K562 (cell line): Measurements from ENCODE around the gene CCDC127. TPM values are rescaled to one million over a fixed set of nuclear protein-coding genes. Genes with fewer than 3 reads are reported as not detected.
A peak's percentile ranks its signal among the peaks of the same experiment; 100 is the strongest.

Experiments
- CCAR2 ChIP-seq: fragments of 200-400 bp; formaldehyde crosslinking; IDR thresholded peaks from 2 replicates; pipeline ENCODE4 v1.6.1; 2017; ENCODE audit warnings: mild to moderate bottlenecking, low read depth, low read length
- CHD7 ChIP-seq: fragments of 200-600 bp; sonication (generic); IDR thresholded peaks from one replicate; pipeline ENCODE4 v1.6.1; 2012; ENCODE audit warnings: mild to moderate bottlenecking, low read depth, low read length, inconsistent platforms
- CREB1 ChIP-seq, 2 experiments: sonication (generic) in 1 of 2; formaldehyde crosslinking in 1 of 2; IDR thresholded peaks; 2 replicates each; pipeline versions ENCODE4 v1.6.1 to v1.8.0; 2012 to 2022; ENCODE audit warnings: inconsistent platforms in 1 of 2, mild to moderate bottlenecking in 1 of 2, missing genetic modification reagents in 1 of 2, moderate library complexity in 1 of 2
- HNRNPL ChIP-seq: fragments of 200-400 bp; formaldehyde crosslinking; IDR thresholded peaks from 2 replicates; pipeline ENCODE4 v1.6.1; 2017; ENCODE audit warnings: low read depth, mild to moderate bottlenecking, low read length
- MTF1 ChIP-seq: fragments of 250-450 bp; sonication (Bioruptor Pico); IDR thresholded peaks from 2 replicates; pipeline ENCODE4 v1.9.0; 2021; ENCODE audit warnings: moderate library complexity, mild to moderate bottlenecking, inconsistent platforms, borderline replicate concordance
- TAF15 ChIP-seq: fragments of 200-400 bp; formaldehyde crosslinking; IDR thresholded peaks from 2 replicates; pipeline ENCODE4 v1.6.1; 2017; ENCODE audit warnings: mild to moderate bottlenecking, low read depth, low read length, moderate library complexity
- TARDBP ChIP-seq: fragments of 450-650 bp; IDR thresholded peaks from 2 replicates; pipeline ENCODE4 v1.6.1; 2016
- XRCC4 ChIP-seq: IDR thresholded peaks from one replicate; pipeline ENCODE4 v1.6.1; 2011; ENCODE audit not compliant: insufficient read depth, insufficient read length; ENCODE audit errors: extremely low read depth
- ZNF57 ChIP-seq: fragments of 450-650 bp; formaldehyde crosslinking; IDR thresholded peaks from 2 replicates; pipeline ENCODE4 v1.4.0; 2020; ENCODE audit warnings: mild to moderate bottlenecking, moderate library complexity
- polyA plus RNA-seq, 8 experiments: library from polyadenylated mRNA; depleted of rRNA in 4 of 8; stranded (reverse) in 5 of 8; unstranded in 3 of 8; fragments of >200 nt; fragmentation: Nextera tagmentation in 2 of 8; fragmentation: Illumina TruSeq in 1 of 8; extraction: Ambion mirVana in 2 of 8; extraction: Trizol in 1 of 8; gene quantifications; 2 replicates each; pipeline versions ENCODE4 v1.2.1 to v1.2.3, GENCODE V29; 2011 to 2014; ENCODE audit warnings: inconsistent platforms in 1 of 8, missing spikeins in 1 of 8
- total RNA-seq, 7 experiments: library from RNA; depleted of rRNA in 6 of 7; stranded (reverse); fragments of >200 nt in 6 of 7; fragmentation: Illumina TruSeq in 2 of 7; extraction: Trizol in 2 of 7; gene quantifications; 2 replicates each; pipeline versions ENCODE4 v1.2.1 to v1.2.3, GENCODE V29; 2011 to 2021; ENCODE audit warnings: low replicate concordance in 1 of 7
- TF ChIP-seq, protein P1 (sequence below): sonication (generic); formaldehyde crosslinking; IDR thresholded peaks from 2 replicates; pipeline ENCODE4 v1.8.1; 2023; ENCODE audit warnings: mild to moderate bottlenecking, missing genetic modification reagents
- TF ChIP-seq, protein P2 (sequence below): fragments of 450-650 bp; formaldehyde crosslinking; IDR thresholded peaks from 2 replicates; pipeline ENCODE4 v1.4.0; 2020; ENCODE audit warnings: mild to moderate bottlenecking, moderate library complexity

Gene CCDC127
- total and polyA plus RNA-seq, 9 of the 15 experiments (the other 6 are each of a cell fraction or from before 2014, with no cell fraction given) = 2.7 to 4.5 (median 4.1) TPM

DNA sequence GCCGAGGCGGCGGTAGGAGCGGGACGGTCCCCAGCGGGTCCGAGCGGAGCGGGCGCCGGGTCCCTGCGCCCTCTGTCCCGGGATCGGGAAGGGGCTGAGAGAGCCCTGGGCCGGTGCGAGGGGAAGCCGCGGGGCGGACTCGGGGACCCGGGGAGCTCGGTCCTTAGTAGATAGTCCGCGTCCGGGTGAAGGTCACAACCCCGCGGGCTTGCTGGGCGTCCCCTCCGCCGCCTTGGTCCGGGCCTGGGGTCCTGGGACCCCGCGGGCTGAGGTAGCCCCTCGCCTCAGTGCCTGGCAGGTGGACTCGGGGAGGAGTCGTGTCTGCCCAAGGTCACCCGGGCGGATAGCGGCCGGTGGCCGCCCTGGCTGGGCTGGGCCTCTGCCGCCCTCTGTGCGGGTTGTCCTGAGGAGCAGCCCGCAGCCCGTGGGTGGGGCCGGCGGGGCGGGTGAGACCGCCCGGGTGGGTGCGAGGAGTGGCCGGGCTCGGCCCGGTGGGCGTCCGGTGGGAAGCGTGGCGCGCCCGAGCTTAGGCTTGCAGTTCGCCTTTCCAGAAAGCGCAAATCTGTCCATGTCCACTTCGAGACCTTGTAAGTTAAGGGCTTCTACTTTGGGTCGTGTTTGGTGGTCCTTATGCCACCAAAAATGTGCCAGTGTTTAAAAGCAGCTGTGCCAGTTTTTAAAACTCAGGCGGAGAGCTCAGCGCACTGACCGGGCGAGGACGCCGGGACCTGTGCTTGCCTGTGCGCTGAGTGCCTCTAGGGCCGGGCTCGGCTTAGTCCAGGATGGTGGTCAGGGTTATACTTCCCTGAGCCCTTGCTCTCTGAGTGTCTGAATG, 721 bp upstream of the CCDC127 start (continued):
- no peak for TF ChIP-seq CCAR2
- TF ChIP-seq, protein P1, sequence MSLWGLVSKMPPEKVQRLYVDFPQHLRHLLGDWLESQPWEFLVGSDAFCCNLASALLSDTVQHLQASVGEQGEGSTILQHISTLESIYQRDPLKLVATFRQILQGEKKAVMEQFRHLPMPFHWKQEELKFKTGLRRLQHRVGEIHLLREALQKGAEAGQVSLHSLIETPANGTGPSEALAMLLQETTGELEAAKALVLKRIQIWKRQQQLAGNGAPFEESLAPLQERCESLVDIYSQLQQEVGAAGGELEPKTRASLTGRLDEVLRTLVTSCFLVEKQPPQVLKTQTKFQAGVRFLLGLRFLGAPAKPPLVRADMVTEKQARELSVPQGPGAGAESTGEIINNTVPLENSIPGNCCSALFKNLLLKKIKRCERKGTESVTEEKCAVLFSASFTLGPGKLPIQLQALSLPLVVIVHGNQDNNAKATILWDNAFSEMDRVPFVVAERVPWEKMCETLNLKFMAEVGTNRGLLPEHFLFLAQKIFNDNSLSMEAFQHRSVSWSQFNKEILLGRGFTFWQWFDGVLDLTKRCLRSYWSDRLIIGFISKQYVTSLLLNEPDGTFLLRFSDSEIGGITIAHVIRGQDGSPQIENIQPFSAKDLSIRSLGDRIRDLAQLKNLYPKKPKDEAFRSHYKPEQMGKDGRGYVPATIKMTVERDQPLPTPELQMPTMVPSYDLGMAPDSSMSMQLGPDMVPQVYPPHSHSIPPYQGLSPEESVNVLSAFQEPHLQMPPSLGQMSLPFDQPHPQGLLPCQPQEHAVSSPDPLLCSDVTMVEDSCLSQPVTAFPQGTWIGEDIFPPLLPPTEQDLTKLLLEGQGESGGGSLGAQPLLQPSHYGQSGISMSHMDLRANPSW (CRISPR knock-in tag) = no peak
- no peak for TF ChIP-seq CREB1 (IDR thresholded peaks at IDR 0.05)
- no peak for TF ChIP-seq CREB1 (CRISPR knock-in tag; IDR thresholded peaks at IDR 0.05)
- TF ChIP-seq TAF15 = no peak
- TF ChIP-seq XRCC4 = no peak
- TF ChIP-seq TARDBP = no peak
- no peak for TF ChIP-seq MTF1 (CRISPR knock-in tag)
- TF ChIP-seq ZNF57 (CRISPR knock-in tag) = no peak
- no peak for TF ChIP-seq CHD7
- TF ChIP-seq, protein P2, sequence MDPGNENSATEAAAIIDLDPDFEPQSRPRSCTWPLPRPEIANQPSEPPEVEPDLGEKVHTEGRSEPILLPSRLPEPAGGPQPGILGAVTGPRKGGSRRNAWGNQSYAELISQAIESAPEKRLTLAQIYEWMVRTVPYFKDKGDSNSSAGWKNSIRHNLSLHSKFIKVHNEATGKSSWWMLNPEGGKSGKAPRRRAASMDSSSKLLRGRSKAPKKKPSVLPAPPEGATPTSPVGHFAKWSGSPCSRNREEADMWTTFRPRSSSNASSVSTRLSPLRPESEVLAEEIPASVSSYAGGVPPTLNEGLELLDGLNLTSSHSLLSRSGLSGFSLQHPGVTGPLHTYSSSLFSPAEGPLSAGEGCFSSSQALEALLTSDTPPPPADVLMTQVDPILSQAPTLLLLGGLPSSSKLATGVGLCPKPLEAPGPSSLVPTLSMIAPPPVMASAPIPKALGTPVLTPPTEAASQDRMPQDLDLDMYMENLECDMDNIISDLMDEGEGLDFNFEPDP (CRISPR knock-in tag) = 0 out of 2 replicates have a peak, but pooled peaks have one; percentile 42
- 0 out of 2 replicates have a peak, but pooled peaks have one; percentile 23 for TF ChIP-seq HNRNPL
